HepG2 (cell line): ENCODE measurements around the gene NOTUM. TPM values are rescaled to one million over a fixed set of nuclear protein-coding genes. Genes with fewer than 3 reads are reported as not detected.
A peak's percentile ranks its signal among the peaks of the same experiment; 100 is the strongest.

Experiments used
- AGO1 ChIP-seq: fragments of 200-400 bp; formaldehyde crosslinking; IDR thresholded peaks from 2 replicates; pipeline ENCODE4 v1.6.1; 2017; ENCODE audit warnings: mild to moderate bottlenecking, low read depth, low read length, moderate library complexity; ENCODE audit not compliant: poor library complexity, severe bottlenecking
- ETV5 ChIP-seq: IDR thresholded peaks from 2 replicates; pipeline ENCODE4 v1.6.1; 2018; ENCODE audit warnings: missing biosample characterization, missing genetic modification reagents, inconsistent platforms, borderline replicate concordance
- JDP2 ChIP-seq: sonication (generic); formaldehyde crosslinking; IDR thresholded peaks from 2 replicates; pipeline ENCODE4 v1.8.1; 2022; ENCODE audit warnings: missing genetic modification reagents, borderline replicate concordance
- KDM3A ChIP-seq: IDR thresholded peaks from 2 replicates; pipeline ENCODE4 v1.6.1; 2018; ENCODE audit warnings: low read depth, missing compliant biosample characterization
- NFRKB ChIP-seq: fragments of 450-650 bp; IDR thresholded peaks from 2 replicates; pipeline ENCODE4 v1.6.1; 2017
- RARA ChIP-seq: IDR thresholded peaks from 2 replicates; pipeline ENCODE4 v1.6.1; 2016; ENCODE audit warnings: missing genetic modification reagents, missing compliant biosample characterization
- ZFP36L2 ChIP-seq: sonication (generic); formaldehyde crosslinking; IDR thresholded peaks from 2 replicates; pipeline ENCODE4 v1.4.0; 2020; ENCODE audit warnings: missing genetic modification reagents
- ZNF263 ChIP-seq: sonication (generic); formaldehyde crosslinking; IDR thresholded peaks from 2 replicates; pipeline ENCODE4 v1.4.0; 2020; ENCODE audit warnings: missing genetic modification reagents
- ZNF501 ChIP-seq: sonication (generic); formaldehyde crosslinking; IDR thresholded peaks from 2 replicates; pipeline ENCODE4 v1.5.1; 2020; ENCODE audit warnings: mild to moderate bottlenecking, moderate library complexity, missing genetic modification reagents
- ZNF572 ChIP-seq: sonication (generic); formaldehyde crosslinking; IDR thresholded peaks from 2 replicates; pipeline ENCODE4 v1.5.1; 2020; ENCODE audit warnings: mild to moderate bottlenecking, missing genetic modification reagents
- ZNF644 ChIP-seq: IDR thresholded peaks from 2 replicates; pipeline ENCODE4 v1.6.1; 2016; ENCODE audit warnings: low read depth
- ZNF703 ChIP-seq: sonication (generic); formaldehyde crosslinking; IDR thresholded peaks from 2 replicates; pipeline ENCODE4 v1.5.1; 2020; ENCODE audit warnings: missing genetic modification reagents, mild to moderate bottlenecking, moderate library complexity, borderline replicate concordance
- ZNF749 ChIP-seq: sonication (generic); formaldehyde crosslinking; IDR thresholded peaks from 2 replicates; pipeline ENCODE4 v1.8.0; 2022; ENCODE audit warnings: mild to moderate bottlenecking, missing genetic modification reagents, moderate library complexity, borderline replicate concordance
- polyA plus RNA-seq, 8 experiments: library from polyadenylated mRNA; depleted of rRNA in 3 of 8; stranded (reverse) in 7 of 8; unstranded in 1 of 8; fragments of >200 nt; fragmentation: Illumina TruSeq in 4 of 8; extraction: Trizol in 4 of 8; gene quantifications; 2 replicates each; pipeline versions ENCODE4 v1.2.1 to v1.2.3, GENCODE V29; 2011 to 2016; ENCODE audit warnings: low read depth in 4 of 8, missing spikeins in 1 of 8, mixed read lengths in 1 of 8; ENCODE audit not compliant: insufficient read depth in 1 of 8
- total RNA-seq, 5 experiments: library from RNA; depleted of rRNA; stranded (reverse); fragments of >200 nt; fragmentation: Illumina TruSeq; extraction: Trizol; gene quantifications; 2 replicates each; pipeline ENCODE4 v1.2.3, GENCODE V29; 2016; ENCODE audit warnings: low read depth in 1 of 5
- TF ChIP-seq, protein P1 (sequence below): fragments of 450-650 bp; IDR thresholded peaks from 2 replicates; pipeline ENCODE4 v1.6.1; 2016
- TF ChIP-seq, protein P2 (sequence below): sonication (generic); formaldehyde crosslinking; IDR thresholded peaks from 2 replicates; pipeline ENCODE4 v1.5.1; 2020; ENCODE audit warnings: mild to moderate bottlenecking, missing genetic modification reagents, moderate library complexity
- TF ChIP-seq, protein P3 (sequence below): sonication (generic); formaldehyde crosslinking; IDR thresholded peaks from 2 replicates; pipeline ENCODE4 v1.4.0; 2020; ENCODE audit warnings: missing genetic modification reagents, borderline replicate concordance
- TF ChIP-seq, protein P4 (sequence below): sonication (generic); formaldehyde crosslinking; IDR thresholded peaks from 2 replicates; pipeline ENCODE4 v1.8.1; 2023; ENCODE audit warnings: missing genetic modification reagents, mild to moderate bottlenecking, borderline replicate concordance
- TF ChIP-seq, protein P5 (sequence below): sonication (generic); formaldehyde crosslinking; IDR thresholded peaks from 2 replicates; pipeline ENCODE4 v1.8.0; 2022; ENCODE audit warnings: missing genetic modification reagents, mild to moderate bottlenecking, moderate library complexity, borderline replicate concordance

Gene NOTUM
- total and polyA plus RNA-seq, 2 of the 13 experiments (the other 11 are each of a cell fraction or from before 2014, with no cell fraction given), result 150 to 160 TPM

DNA sequence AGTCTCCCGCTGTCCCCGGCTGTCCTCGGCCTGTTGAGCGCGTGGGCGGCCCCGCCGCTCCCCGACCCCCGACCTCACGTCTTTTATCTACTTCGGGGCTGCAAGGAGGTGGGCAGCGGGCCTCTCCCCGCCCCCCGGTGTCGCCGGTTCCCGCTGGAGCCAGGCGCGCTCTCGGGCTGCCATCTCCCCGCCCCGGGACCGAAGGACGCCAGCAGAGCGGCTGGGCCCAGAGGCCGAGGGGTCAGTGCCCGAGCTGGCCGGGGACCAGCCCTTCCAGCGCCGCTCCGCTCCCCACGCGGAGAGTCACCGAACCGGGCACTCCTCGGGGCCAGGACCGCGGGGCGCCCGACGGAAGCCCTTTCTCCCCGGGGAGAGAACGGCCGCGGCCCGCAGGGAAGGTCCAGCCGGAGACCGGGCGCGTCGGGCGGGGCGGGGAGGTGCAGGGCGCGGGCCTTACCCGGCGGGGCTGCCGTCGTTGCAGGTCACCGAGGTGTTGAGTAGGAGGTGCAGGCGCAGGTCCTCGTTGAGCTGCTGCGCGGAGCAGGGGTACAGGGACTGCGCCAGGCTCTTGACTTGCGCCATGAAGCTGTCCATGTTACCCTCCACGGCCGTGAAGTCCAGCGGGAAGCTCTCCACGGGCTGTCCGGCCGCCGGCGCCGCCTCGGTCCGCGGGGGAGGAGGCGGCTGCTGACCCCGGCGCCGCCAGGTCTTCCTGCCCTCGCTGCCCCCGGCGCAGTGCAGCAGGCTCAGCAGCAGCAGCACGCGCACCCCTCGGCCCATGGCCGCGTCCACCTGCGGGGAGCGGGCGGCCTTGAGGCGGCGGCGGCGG is 643 bp downstream of the NOTUM start (continued):
- TF ChIP-seq ETV5 (CRISPR knock-in tag) (0 out of 2 replicates have a peak, but pooled peaks have one; percentile 36), ZNF263 (CRISPR knock-in tag) (no peak), ZNF703 (CRISPR knock-in tag) (no peak), ZNF749 (CRISPR knock-in tag) (no peak), JDP2 (CRISPR knock-in tag) (no peak; the same call in 1 of the 2 replicates), ZNF572 (CRISPR knock-in tag) (no peak), NFRKB (no peak), ZFP36L2 (CRISPR knock-in tag) (no peak), RARA (CRISPR knock-in tag) (no peak), KDM3A (CRISPR knock-in tag) (no peak), AGO1 (peak; percentile 79), ZNF501 (0 out of 2 replicates have a peak, but pooled peaks have one; percentile 45), ZNF644 (no peak)
- TF ChIP-seq, protein P1, sequence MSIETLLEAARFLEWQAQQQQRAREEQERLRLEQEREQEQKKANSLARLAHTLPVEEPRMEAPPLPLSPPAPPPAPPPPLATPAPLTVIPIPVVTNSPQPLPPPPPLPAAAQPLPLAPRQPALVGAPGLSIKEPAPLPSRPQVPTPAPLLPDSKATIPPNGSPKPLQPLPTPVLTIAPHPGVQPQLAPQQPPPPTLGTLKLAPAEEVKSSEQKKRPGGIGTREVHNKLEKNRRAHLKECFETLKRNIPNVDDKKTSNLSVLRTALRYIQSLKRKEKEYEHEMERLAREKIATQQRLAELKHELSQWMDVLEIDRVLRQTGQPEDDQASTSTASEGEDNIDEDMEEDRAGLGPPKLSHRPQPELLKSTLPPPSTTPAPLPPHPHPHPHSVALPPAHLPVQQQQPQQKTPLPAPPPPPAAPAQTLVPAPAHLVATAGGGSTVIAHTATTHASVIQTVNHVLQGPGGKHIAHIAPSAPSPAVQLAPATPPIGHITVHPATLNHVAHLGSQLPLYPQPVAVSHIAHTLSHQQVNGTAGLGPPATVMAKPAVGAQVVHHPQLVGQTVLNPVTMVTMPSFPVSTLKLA, result no peak
- TF ChIP-seq, protein P2, sequence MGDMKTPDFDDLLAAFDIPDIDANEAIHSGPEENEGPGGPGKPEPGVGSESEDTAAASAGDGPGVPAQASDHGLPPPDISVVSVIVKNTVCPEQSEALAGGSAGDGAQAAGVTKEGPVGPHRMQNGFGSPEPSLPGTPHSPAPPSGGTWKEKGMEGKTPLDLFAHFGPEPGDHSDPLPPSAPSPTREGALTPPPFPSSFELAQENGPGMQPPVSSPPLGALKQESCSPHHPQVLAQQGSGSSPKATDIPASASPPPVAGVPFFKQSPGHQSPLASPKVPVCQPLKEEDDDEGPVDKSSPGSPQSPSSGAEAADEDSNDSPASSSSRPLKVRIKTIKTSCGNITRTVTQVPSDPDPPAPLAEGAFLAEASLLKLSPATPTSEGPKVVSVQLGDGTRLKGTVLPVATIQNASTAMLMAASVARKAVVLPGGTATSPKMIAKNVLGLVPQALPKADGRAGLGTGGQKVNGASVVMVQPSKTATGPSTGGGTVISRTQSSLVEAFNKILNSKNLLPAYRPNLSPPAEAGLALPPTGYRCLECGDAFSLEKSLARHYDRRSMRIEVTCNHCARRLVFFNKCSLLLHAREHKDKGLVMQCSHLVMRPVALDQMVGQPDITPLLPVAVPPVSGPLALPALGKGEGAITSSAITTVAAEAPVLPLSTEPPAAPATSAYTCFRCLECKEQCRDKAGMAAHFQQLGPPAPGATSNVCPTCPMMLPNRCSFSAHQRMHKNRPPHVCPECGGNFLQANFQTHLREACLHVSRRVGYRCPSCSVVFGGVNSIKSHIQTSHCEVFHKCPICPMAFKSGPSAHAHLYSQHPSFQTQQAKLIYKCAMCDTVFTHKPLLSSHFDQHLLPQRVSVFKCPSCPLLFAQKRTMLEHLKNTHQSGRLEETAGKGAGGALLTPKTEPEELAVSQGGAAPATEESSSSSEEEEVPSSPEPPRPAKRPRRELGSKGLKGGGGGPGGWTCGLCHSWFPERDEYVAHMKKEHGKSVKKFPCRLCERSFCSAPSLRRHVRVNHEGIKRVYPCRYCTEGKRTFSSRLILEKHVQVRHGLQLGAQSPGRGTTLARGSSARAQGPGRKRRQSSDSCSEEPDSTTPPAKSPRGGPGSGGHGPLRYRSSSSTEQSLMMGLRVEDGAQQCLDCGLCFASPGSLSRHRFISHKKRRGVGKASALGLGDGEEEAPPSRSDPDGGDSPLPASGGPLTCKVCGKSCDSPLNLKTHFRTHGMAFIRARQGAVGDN, result peak; percentile 51
- TF ChIP-seq, protein P3, sequence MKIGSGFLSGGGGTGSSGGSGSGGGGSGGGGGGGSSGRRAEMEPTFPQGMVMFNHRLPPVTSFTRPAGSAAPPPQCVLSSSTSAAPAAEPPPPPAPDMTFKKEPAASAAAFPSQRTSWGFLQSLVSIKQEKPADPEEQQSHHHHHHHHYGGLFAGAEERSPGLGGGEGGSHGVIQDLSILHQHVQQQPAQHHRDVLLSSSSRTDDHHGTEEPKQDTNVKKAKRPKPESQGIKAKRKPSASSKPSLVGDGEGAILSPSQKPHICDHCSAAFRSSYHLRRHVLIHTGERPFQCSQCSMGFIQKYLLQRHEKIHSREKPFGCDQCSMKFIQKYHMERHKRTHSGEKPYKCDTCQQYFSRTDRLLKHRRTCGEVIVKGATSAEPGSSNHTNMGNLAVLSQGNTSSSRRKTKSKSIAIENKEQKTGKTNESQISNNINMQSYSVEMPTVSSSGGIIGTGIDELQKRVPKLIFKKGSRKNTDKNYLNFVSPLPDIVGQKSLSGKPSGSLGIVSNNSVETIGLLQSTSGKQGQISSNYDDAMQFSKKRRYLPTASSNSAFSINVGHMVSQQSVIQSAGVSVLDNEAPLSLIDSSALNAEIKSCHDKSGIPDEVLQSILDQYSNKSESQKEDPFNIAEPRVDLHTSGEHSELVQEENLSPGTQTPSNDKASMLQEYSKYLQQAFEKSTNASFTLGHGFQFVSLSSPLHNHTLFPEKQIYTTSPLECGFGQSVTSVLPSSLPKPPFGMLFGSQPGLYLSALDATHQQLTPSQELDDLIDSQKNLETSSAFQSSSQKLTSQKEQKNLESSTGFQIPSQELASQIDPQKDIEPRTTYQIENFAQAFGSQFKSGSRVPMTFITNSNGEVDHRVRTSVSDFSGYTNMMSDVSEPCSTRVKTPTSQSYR (CRISPR knock-in tag), result no peak
- TF ChIP-seq, protein P4, sequence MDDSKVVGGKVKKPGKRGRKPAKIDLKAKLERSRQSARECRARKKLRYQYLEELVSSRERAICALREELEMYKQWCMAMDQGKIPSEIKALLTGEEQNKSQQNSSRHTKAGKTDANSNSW, result peak; percentile 43; the same call in 1 of the 2 replicates
- TF ChIP-seq, protein P5, sequence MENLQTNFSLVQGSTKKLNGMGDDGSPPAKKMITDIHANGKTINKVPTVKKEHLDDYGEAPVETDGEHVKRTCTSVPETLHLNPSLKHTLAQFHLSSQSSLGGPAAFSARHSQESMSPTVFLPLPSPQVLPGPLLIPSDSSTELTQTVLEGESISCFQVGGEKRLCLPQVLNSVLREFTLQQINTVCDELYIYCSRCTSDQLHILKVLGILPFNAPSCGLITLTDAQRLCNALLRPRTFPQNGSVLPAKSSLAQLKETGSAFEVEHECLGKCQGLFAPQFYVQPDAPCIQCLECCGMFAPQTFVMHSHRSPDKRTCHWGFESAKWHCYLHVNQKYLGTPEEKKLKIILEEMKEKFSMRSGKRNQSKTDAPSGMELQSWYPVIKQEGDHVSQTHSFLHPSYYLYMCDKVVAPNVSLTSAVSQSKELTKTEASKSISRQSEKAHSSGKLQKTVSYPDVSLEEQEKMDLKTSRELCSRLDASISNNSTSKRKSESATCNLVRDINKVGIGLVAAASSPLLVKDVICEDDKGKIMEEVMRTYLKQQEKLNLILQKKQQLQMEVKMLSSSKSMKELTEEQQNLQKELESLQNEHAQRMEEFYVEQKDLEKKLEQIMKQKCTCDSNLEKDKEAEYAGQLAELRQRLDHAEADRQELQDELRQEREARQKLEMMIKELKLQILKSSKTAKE, result peak; percentile 70
